ENCODE results near the gene ATN1. TPM values are rescaled to one million over a fixed set of nuclear protein-coding genes. Genes with fewer than 3 reads are reported as not detected.

ATN1 gene
- total RNA-seq, 1 donor from 2014 or later = 140 TPM

- intact Hi-C loops (cut with DNase I) = loop anchor here (10.0 kb wide), 1 partner anchor 153 kb away; no protein-coding TSS in a partner anchor
- peak; percentile 57 for ATAC-seq
- peak; percentile 74 for DNase-seq (ENCODE audit: low spot score)
These were observed 34.0 kb downstream of the ATN1 start for GRCh38 chr12:6961695-6962284.

- DNase-seq (ENCODE audit: low spot score) = peak; percentile 59
- intact Hi-C loops (cut with DNase I) = loop anchor here (10.0 kb wide), 1 partner anchor 152 kb away; no protein-coding TSS in a partner anchor
- peak; percentile 1 for ATAC-seq
These were observed 34.7 kb downstream of the ATN1 start for GRCh38 chr12:6962285-6963015.

GRCh38 chr12:6963016-6963731, 35.4 kb downstream of the ATN1 start:
- ATAC-seq (no peak), DNase-seq (ENCODE audit: low spot score) (peak; percentile 68)
- intact Hi-C loops (cut with DNase I) = loop anchor here (10.0 kb wide), 1 partner anchor 152 kb away; no protein-coding TSS in a partner anchor

GRCh38 chr12:6963791-6964413, 36.1 kb downstream of the ATN1 start:
- DNase-seq (ENCODE audit: low spot score) (no peak), ATAC-seq (no peak)
- intact Hi-C loops (cut with DNase I) = loop anchor here (10.0 kb wide), 1 partner anchor 151 kb away; no protein-coding TSS in a partner anchor

- intact Hi-C loops (cut with DNase I) = loop anchor here (10.0 kb wide), 1 partner anchor 150 kb away; no protein-coding TSS in a partner anchor
- DNase-seq (ENCODE audit: low spot score) = no peak
- no peak for ATAC-seq
These were observed 36.9 kb downstream of the ATN1 start for GRCh38 chr12:6964605-6965025.

- peak; percentile 80 for ATAC-seq
These were observed 37.4 kb downstream of the ATN1 start for GRCh38 chr12:6965026-6965661.

GRCh38 chr12:6965714-6966113, 38.0 kb downstream of the ATN1 start:
- DNase-seq (ENCODE audit: low spot score) (no peak), ATAC-seq (no peak)
- intact Hi-C loops (cut with DNase I) = loop anchor here (10.0 kb wide), 1 partner anchor 149 kb away; no protein-coding TSS in a partner anchor

More at GRCh38 chr12:6965026-6965661, 37.4 kb downstream of the ATN1 start:
- peak; percentile 93 for DNase-seq (ENCODE audit: low spot score)
- intact Hi-C loops (cut with DNase I) = loop anchor here (10.0 kb wide), 1 partner anchor 150 kb away; no protein-coding TSS in a partner anchor

GRCh38 chr12:6966351-6966750, 38.6 kb downstream of the ATN1 start:
- intact Hi-C loops (cut with DNase I) = loop anchor here (10.0 kb wide), 1 partner anchor 148 kb away; no protein-coding TSS in a partner anchor
- no peak for ATAC-seq
- no peak for DNase-seq (ENCODE audit: low spot score)

GRCh38 chr12:6967651-6968100, 39.9 kb downstream of the ATN1 start:
- no peak for DNase-seq (ENCODE audit: low spot score)
- no peak for ATAC-seq
- intact Hi-C loops (cut with DNase I) = loop anchor here (10.0 kb wide), 1 partner anchor 147 kb away; no protein-coding TSS in a partner anchor

- no peak for DNase-seq (ENCODE audit: low spot score)
- no peak for ATAC-seq
- intact Hi-C loops (cut with DNase I) = loop anchor here (10.0 kb wide), 1 partner anchor 146 kb away; no protein-coding TSS in a partner anchor
These were observed 40.7 kb downstream of the ATN1 start for GRCh38 chr12:6968426-6968825.

GRCh38 chr12:6970096-6970527, 42.4 kb downstream of the ATN1 start:
- DNase-seq (ENCODE audit: low spot score) = no peak
- intact Hi-C loops (cut with DNase I) = no loop called here
- peak; percentile 17 for ATAC-seq

- DNase-seq (ENCODE audit: low spot score) = no peak
- ATAC-seq = no peak
- intact Hi-C loops (cut with DNase I) = no loop called here
These were observed 46.4 kb downstream of the ATN1 start for GRCh38 chr12:6974180-6974579.

- ATAC-seq (no peak), DNase-seq (ENCODE audit: low spot score) (no peak)
- intact Hi-C loops (cut with DNase I) = no loop called here
These were observed 47.7 kb downstream of the ATN1 start for GRCh38 chr12:6975297-6976032.

GRCh38 chr12:6977653-6978052, 49.9 kb downstream of the ATN1 start:
- intact Hi-C loops (cut with DNase I) = no loop called here
- ATAC-seq (no peak), DNase-seq (ENCODE audit: low spot score) (no peak)

- intact Hi-C loops (cut with DNase I) = no loop called here
These were observed 50.4 kb downstream of the ATN1 start for GRCh38 chr12:6978188-6978587.

GRCh38 chr12:6978611-6979011, 50.9 kb downstream of the ATN1 start:
- ATAC-seq = no peak
- DNase-seq (ENCODE audit: low spot score) = no peak
- intact Hi-C loops (cut with DNase I) = no loop called here

More at GRCh38 chr12:6978188-6978587, 50.4 kb downstream of the ATN1 start:
- DNase-seq (ENCODE audit: low spot score) (no peak), ATAC-seq (no peak)

GRCh38 chr12:6979021-6979420, 51.3 kb downstream of the ATN1 start:
- intact Hi-C loops (cut with DNase I) = no loop called here
- ATAC-seq (no peak), DNase-seq (ENCODE audit: low spot score) (no peak)

- DNase-seq (ENCODE audit: low spot score) (no peak), ATAC-seq (no peak)
- intact Hi-C loops (cut with DNase I) = no loop called here
These were observed 51.7 kb downstream of the ATN1 start for GRCh38 chr12:6979453-6979852.
